A549 treated with dexamethasone at 1 μM for 4 hours (cell line): Measurements from ENCODE around the gene QRFP. TPM values are rescaled to one million over a fixed set of nuclear protein-coding genes. Genes with fewer than 3 reads are reported as not detected.

Source experiments
- total RNA-seq: library from RNA; stranded (reverse); fragments of 200-300 nt; extraction: Qiagen RNA extraction; gene quantifications from 5 replicates; pipeline ENCODE4 v1.2.3, GENCODE V29; 2022

Gene QRFP, protein sequence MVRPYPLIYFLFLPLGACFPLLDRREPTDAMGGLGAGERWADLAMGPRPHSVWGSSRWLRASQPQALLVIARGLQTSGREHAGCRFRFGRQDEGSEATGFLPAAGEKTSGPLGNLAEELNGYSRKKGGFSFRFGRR
- 0.06 TPM in 1 of 5 replicates, not detected in the others for total RNA-seq

DNA sequence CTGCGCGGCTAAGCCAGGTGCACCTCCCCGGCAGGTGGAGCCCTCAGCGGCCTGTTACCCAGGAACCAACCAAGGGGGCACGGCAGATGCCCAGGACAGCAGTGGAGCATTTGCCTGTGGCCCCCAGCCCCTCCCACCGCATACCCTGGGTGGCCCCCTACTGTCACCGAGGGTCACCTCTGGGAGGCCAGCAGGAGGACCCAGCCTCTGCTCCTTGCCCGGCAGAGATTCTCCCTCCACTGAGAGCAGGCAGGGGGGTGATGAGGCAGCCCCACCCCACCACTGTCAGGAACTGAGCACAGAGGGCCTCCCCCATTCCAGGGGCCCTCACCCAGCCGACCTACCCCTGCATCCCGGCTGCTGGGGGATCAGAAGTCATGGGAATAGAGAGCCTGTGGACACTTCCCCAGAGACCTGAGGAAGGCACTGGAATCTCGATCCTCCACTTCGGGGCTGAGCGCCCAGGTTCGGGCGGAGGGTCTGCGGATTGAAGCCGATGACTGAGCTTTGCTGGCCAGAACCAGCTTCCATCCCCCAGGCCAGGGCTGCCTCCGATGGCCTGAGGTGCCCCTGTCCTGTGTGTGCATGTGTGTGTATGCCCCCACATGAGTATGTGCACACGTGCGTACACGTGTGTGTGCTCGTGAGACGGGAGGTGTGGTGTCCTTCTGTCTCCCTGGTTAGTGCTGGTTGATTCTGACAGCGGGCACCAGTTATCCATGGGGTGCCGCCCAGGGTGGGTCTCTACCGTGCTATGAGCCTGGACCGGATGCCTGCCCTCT, at the start of gene QRFP:
QRFP (minus strand) TSS at position 580 of the 782 bp plus-strand sequence. CDS start 2,974 bp downstream, outside the sequence.

DNA sequence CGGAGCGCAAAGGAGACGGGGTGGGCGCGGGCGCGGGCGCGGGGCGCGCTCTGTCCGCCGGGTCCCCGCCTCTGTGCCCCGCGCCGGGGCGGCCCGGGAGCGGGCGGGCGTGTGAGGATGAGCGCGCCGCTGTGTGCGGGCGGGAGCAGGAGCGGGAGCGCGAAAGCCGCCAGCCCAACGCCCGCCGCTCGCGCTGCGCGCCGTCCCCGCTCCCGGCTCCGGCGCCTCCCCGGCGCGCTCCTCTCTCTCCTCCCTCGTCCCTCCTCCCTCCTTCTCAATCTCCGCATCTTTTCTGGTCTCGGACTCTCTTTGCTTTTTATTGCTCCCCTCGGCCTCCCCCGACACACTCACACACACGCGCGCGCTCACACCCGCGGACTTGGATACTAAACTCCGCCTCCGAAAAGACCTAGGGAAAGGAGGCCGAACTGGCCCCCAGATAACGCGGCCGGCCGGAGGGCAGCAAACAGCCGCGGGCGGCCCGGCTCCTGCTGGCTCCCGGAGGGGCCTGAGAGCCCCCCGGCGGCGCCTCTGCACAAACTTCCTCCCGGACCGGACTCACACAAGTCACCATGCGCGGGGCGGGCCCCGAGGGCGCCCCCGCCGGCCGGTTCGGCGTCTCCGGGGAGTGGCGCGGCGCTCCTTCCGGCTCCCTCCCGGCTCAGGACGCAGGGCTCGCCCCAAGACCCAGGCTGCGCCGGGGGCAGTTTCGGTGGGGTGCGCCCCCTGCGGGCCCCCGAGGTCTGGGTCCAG, 42.2 kb upstream of the QRFP start, which contains the start of gene FIBCD1:
FIBCD1 (minus strand) TSS at position 596 of the 753 bp plus-strand sequence. CDS start 640 bp downstream, outside the sequence.

Other genes with a start within 250 kb of the QRFP start
- 0.22 to 0.34 TPM (median 0.26 TPM) in 5 replicates for gene PRDM12, start 232.2 kb downstream of the QRFP start, total RNA-seq
- gene EXOSC2, start 203.0 kb downstream of the QRFP start, total RNA-seq = 49.6 to 70.5 TPM (median 53.2 TPM) in 5 replicates
- gene ABL1, start 61.6 kb downstream of the QRFP start, total RNA-seq = 33.8 to 59.2 TPM (median 57.9 TPM) in 5 replicates
- 11.8 to 23.1 TPM (median 20.8 TPM) in 5 replicates for gene FIBCD1, start 42.4 kb upstream of the QRFP start, total RNA-seq
- gene LAMC3, start 112.4 kb upstream of the QRFP start, total RNA-seq = 1.2 to 2.2 TPM (median 2.1 TPM) in 5 replicates
- gene AIF1L, start 199.7 kb upstream of the QRFP start, total RNA-seq = 2.0 to 2.4 TPM (median 2.1 TPM) in 5 replicates
- gene NUP214, start 228.8 kb upstream of the QRFP start, total RNA-seq = 19.4 to 28.6 TPM (median 28.1 TPM) in 5 replicates